Pons (tissue), 1 donor: ENCODE results near the gene MUC20.
"Not testable (repeated sequence)": the region's sequence is repeated elsewhere in the genome, so short reads cannot be mapped to it uniquely, and the experiment has no call there.

Experiments used
- DNase-seq: peaks from one replicate; pipeline ENCODE4 v3.0.0-alpha.2; 2016; ENCODE audit warnings: low spot score

MUC20 gene

DNA sequence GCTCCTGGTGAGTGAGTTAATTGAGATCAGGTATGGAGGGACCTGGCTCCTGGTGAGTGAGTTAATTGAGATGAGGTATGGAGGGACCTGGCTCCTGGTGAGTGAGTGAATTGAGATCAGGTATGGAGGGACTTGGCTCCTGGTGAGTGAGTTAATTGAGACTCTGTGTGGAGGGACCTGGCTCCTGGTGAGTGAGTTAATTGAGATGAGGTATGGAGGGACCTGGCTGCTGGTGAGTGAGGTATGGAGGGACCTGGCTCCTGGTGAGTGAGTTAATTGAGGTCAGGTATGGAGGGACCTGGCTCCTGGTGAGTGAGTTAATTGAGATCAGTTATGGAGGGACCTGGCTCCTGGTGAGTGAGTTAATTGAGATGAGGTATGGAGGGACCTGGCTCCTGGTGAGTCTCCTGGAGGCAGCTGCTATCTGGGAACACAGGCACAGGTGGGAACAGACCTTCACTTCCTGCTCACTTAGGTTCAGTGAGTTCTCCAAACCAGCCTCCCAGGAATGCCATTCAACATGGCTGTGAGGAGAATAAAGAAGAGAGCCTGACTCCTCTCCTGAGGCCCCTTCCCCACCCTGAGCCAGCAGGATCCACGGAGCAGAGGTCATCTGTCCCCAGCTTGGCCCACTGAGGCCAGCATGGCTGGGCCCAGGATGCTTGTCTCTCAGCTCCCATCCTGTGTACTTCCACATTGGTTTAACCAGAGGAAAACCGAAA is 9.5 kb upstream of the MUC20 start:
- DNase-seq: not testable (repeated sequence)

- no peak for DNase-seq
These were observed 8.8 kb upstream of the MUC20 start for GRCh38 chr3:195711813-195712534.

DNA sequence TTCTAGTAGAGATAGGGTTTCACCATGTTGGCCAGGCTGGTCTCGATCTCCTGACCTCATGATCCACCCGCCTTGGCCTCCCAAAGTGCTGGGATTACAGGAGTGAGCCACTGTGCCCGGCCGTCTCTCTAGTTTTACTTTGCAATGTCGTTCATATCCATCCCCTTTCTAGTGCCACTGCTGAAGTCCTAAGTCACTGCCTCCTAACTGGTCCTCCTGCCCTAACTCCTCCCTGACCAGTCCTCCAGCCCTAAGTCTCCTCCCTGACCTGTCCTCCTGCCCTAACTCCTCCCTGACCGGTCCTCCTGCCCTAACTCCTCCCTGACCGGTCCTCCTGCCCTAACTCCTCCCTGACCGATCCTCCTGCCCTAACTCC is 8.3 kb upstream of the MUC20 start:
- not testable (repeated sequence) for DNase-seq

GRCh38 chr3:195713150-195713549 is 7.6 kb upstream of the MUC20 start:
- not testable (repeated sequence) for DNase-seq

- DNase-seq: no peak
These were observed 6.3 kb upstream of the MUC20 start for GRCh38 chr3:195714380-195715011.

GRCh38 chr3:195715134-195715533 is 5.6 kb upstream of the MUC20 start:
- DNase-seq: no peak

DNA sequence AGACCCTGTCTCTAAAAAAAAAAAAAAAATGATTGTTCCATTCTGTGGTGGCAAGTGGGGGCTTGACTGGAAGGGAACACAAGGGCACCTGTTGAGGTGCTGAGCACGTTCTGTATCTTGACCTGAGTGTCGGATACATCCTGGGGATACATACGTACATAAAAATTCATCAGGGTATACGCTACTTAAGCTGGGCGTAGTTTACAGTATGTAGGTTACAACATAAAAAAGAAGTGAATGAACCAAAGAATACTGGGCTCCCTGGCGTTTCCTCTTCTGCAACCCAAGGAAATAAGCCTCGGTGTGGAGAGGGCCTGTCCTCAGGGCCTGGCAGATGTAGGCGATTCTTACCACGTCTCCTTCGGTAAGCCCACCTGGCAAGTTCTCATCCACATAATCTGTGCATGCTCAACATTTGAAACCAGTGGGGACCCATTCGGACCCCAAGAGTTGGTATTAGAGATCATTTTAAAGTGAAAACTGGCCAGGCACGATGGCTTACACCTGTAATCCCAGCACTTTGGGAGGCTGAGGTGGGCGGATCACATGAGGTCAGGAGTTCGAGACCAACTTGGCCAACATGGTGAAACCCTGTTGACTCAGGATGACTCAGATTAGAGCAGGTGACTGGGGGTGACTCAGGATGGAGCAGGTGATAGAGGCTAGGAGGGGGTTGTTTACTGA is 5.1 kb upstream of the MUC20 start:
- DNase-seq: no peak

GRCh38 chr3:195717416-195717815 is 3.4 kb upstream of the MUC20 start:
- DNase-seq: no peak

GRCh38 chr3:195717852-195718476 is 2.8 kb upstream of the MUC20 start:
- DNase-seq: no peak

GRCh38 chr3:195718477-195718984 is 2.2 kb upstream of the MUC20 start:
- no peak for DNase-seq

DNA sequence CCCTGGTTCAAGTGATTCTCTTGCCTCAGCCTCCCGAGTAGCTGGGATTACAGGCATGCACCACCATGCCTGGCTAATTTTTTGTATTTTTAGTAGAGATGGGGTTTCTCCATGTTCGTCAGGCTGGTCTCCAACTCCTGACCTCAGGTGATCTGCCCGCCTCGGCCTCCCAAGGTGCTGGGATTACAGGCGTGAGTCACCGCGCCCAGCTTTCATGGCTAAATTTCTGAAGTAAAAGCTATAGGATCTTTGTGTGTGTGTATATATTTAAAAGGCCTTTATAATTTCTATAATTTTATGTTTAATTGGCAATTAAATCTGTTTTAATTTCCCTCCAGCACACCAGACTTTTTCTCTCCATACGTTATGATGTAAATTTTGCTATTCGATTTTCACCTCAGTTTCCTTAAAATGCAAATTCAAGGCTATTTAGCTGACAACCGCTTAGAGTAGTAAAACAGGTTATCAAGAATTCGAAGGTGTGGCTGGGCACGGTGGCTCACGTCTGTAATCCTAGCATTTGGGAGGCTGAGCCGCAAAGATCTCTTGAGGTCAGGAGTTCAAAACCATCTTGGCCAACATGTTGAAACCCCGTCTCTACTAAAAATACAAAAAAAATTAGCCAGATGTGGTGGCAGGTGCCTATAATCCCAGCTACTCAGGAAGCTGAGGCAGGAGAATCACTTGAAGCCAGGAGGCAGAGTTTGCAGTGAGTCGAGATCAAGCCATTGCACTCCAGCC is 1.1 kb upstream of the MUC20 start:
- DNase-seq: not testable (repeated sequence)

DNA sequence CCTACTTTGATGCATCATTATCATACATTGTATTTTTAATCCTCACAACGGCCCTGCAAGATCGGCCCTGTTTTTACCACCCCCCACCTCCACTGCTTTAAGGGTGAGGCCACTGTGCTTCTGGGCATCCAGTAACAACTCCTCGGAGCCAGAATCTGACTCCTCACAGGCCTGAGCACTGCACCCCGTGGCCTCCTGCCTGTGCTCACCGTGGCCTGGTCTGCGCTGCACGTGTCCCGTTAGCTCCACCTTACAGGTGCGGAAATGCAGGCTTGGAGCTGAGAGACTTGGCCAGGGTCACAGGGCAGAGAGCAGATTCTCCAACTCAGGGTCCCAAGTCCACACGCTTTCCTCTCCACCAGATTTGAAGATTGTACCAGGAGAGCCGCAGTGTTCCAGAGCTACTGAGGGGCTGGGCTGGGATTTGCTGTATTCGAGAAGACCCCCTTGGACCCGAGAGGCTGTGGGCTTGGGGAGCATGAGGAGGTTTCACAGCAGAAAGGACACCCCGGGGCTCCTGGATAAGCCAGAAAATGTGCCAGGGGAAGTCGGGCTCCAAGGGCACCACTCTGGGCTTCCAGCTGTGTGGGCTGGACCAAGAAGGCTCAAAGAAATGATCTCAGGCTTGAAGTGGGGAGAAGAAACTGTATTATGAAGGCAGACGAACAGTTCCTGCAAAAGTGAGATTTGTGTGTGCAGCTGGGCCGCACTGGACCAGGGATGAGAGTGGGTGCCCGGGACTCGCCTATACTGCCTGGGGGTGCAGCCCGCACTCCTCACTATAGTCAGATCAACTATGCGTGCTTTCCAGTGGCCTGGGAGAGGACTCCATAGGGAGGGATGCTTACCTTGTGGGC is 1.6 kb downstream of the MUC20 start:
- DNase-seq: not testable (repeated sequence)

DNA sequence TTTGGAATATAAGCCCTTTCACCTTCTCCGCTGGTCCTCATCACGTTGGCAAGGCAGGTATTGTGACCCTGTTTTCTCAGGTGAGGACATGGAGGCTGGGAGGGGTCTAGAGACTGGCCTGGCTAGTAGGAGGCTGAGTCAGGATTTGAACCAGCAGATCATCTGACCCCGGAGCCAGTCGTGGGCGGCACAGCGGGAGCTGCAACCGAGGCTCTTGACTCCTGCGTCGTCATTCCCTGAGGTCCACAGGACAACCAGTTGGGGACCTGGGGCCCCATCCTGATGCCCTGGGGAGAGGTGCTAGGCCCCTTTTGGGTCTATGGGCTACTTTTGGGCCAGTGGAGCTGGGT is 2.2 kb downstream of the MUC20 start:
- DNase-seq: not testable (repeated sequence)

DNA sequence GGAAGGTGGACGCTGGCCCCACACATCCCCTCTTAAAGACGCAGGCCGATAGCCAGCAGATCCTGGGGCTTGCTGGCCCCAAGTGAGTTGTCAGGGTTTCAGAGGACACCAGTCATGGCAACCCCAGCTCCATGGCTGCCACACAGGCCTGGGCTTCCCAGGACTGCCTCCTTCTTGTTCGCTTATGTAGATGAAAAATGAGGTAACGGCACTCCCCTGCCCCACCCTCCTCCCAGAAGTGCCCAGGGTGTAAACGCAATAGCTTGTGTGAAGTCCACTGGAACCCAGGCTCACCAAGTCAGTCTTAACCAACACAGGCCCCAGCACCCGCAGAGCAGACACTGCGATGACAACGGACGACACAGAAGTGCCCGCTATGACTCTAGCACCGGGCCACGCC is 3.6 kb downstream of the MUC20 start:
- DNase-seq: not testable (repeated sequence)

DNA sequence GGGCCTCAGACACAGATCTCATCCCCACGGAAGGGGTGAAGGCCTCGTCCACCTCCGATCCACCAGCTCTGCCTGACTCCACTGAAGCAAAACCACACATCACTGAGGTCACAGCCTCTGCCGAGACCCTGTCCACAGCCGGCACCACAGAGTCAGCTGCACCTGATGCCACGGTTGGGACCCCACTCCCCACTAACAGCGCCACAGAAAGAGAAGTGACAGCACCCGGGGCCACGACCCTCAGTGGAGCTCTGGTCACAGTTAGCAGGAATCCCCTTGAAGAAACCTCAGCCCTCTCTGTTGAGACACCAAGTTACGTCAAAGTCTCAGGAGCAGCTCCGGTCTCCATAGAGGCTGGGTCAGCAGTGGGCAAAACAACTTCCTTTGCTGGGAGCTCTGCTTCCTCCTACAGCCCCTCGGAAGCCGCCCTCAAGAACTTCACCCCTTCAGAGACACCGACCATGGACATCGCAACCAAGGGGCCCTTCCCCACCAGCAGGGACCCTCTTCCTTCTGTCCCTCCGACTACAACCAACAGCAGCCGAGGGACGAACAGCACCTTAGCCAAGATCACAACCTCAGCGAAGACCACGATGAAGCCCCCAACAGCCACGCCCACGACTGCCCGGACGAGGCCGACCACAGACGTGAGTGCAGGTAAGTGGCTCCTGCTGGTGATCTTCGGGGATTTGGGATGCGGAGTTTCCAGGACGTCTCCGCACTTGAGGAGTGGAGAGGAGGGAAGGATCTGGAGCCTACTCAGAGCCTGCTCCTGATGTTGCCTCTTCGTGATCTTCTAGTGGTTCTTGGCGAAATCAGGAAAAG is 5.3 kb downstream of the MUC20 start:
- not testable (repeated sequence) for DNase-seq

DNA sequence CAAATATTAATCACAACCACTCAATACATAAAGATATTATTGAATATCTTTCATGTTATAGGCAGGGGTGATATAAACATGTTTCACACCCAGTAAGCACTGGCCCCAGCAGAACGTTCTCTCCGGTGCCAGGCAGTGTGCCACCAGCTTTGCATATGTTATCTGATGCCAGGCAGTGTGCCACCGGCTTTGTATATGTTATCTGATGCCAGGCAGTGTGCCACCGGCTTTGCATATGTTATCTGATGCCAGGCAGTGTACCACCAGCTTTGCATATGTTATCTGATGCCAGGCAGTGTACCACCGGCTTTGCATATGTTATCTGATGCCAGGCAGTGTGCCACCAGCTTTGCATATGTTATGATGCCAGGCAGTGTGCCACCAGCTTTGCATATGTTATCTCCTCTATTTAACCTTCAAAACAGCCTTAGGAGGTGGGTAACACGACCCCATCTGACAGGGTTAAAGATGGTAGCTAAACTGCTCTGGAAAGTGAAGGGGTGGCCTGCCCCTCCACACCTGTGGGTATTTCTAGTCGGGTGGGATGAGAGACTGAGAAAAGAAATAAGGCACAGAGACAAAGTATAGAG is 6.9 kb downstream of the MUC20 start:
- no peak for DNase-seq

DNA sequence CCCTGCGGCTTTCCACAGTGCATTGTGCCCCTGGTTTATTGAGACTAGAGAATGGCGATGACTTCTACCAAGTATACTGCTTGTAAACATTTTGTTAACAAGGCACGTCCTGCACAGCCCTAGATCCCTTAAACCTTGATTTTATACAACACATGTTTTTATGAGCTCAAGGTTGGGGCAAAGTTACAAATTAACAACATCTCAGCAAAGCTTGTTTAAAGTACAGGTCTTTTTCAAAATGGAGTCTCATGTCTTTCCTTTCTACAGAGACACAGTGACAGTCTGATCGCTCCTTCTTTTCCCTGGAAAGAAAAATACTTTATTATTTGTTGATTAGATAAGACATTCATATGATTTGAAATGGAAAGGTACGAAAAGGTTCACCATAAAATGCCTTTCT is 8.0 kb downstream of the MUC20 start:
- DNase-seq: not testable (repeated sequence)

GRCh38 chr3:195729476-195730251 is 8.9 kb downstream of the MUC20 start:
- DNase-seq: no peak
